T47D (cell line): ENCODE results near the gene AMMECR1.
"Not testable (repeated sequence)": the region's sequence is repeated elsewhere in the genome, so short reads cannot be mapped to it uniquely, and the experiment has no call there.

ENCODE experiments used
- DNase-seq, 2 experiments: peaks; one replicate each; pipeline versions ENCODE4 v3.0.0 to v3.0.0-alpha.2; 2011 to 2012; ENCODE audit warnings: low read depth in 1 of 2, low spot score in 1 of 2
- JUND ChIP-seq: IDR thresholded peaks from 2 replicates; pipeline ENCODE4 v1.6.1; 2012; ENCODE audit warnings: low read depth
- in situ Hi-C: cut with HindIII; loops from 2 replicates; pipeline ENCODE4 v1.10.0; 2016; ENCODE audit warnings: low sequenced_read_pairs, low pct_unique_long_range_greater_than_20kb

AMMECR1 gene

GRCh38 chrX:110317820-110318663, at the start of gene AMMECR1:
AMMECR1 (minus strand) TSS chrX:110318085; CDS start chrX:110318071, 14 bp downstream.
- no peak for TF ChIP-seq JUND
- DNase-seq, result peak; percentile 45 to 76
- in situ Hi-C loops, result no loop called here

GRCh38 chrX:110363244-110363643, 45.4 kb upstream of the AMMECR1 start:
- in situ Hi-C loops, result no loop called here
- DNase-seq, result no peak
- no peak for TF ChIP-seq JUND

- in situ Hi-C loops, result no loop called here
- no peak for DNase-seq
- no peak for TF ChIP-seq JUND
Measured at GRCh38 chrX:110359273-110359672, 41.4 kb upstream of the AMMECR1 start.

GRCh38 chrX:110358548-110358947, 40.7 kb upstream of the AMMECR1 start, which contains the start of gene RTL9:
RTL9 (plus strand) TSS chrX:110358848; CDS start chrX:110450618, 91,770 bp downstream.
- TF ChIP-seq JUND, result no peak
- in situ Hi-C loops, result no loop called here
- DNase-seq, result no peak

- in situ Hi-C loops, result no loop called here
- TF ChIP-seq JUND, result no peak
- peak in 1 of 2 experiments; percentile 1 for DNase-seq
Measured at GRCh38 chrX:110346681-110347080, 28.8 kb upstream of the AMMECR1 start.

GRCh38 chrX:110341189-110342035, 23.5 kb upstream of the AMMECR1 start:
- in situ Hi-C loops, result no loop called here
- DNase-seq, result no peak
- TF ChIP-seq JUND, result no peak

GRCh38 chrX:110338935-110339334, 21.1 kb upstream of the AMMECR1 start:
- TF ChIP-seq JUND, result no peak
- no peak for DNase-seq
- in situ Hi-C loops, result no loop called here

GRCh38 chrX:110333458-110333857, 15.6 kb upstream of the AMMECR1 start:
- in situ Hi-C loops, DNase-seq: not testable (repeated sequence)

GRCh38 chrX:110331444-110332030, 13.7 kb upstream of the AMMECR1 start:
- no peak for DNase-seq
- in situ Hi-C loops, result no loop called here
- TF ChIP-seq JUND, result no peak

- in situ Hi-C loops, DNase-seq: not testable (repeated sequence)
Measured at GRCh38 chrX:110328613-110329012, 10.7 kb upstream of the AMMECR1 start.

- DNase-seq, result no peak
- no peak for TF ChIP-seq JUND
- in situ Hi-C loops, result no loop called here
Measured at GRCh38 chrX:110327336-110327735, 9.5 kb upstream of the AMMECR1 start.

- no peak for DNase-seq
- no peak for TF ChIP-seq JUND
- in situ Hi-C loops, result no loop called here
Measured at GRCh38 chrX:110326712-110327111, 8.8 kb upstream of the AMMECR1 start.

- in situ Hi-C loops, result no loop called here
- DNase-seq, result no peak
- TF ChIP-seq JUND, result no peak
Measured at GRCh38 chrX:110322603-110323002, 4.7 kb upstream of the AMMECR1 start.
